ENCODE measurements around the gene UPF1. TPM values are rescaled to one million over a fixed set of nuclear protein-coding genes. Genes with fewer than 3 reads are reported as not detected.

The UPF1 gene
- total and polyA plus RNA-seq, 2 of the 13 experiments (the other 11 are each of a cell fraction or from before 2014, with no cell fraction given), result 16.9 to 41.8 TPM

DNA sequence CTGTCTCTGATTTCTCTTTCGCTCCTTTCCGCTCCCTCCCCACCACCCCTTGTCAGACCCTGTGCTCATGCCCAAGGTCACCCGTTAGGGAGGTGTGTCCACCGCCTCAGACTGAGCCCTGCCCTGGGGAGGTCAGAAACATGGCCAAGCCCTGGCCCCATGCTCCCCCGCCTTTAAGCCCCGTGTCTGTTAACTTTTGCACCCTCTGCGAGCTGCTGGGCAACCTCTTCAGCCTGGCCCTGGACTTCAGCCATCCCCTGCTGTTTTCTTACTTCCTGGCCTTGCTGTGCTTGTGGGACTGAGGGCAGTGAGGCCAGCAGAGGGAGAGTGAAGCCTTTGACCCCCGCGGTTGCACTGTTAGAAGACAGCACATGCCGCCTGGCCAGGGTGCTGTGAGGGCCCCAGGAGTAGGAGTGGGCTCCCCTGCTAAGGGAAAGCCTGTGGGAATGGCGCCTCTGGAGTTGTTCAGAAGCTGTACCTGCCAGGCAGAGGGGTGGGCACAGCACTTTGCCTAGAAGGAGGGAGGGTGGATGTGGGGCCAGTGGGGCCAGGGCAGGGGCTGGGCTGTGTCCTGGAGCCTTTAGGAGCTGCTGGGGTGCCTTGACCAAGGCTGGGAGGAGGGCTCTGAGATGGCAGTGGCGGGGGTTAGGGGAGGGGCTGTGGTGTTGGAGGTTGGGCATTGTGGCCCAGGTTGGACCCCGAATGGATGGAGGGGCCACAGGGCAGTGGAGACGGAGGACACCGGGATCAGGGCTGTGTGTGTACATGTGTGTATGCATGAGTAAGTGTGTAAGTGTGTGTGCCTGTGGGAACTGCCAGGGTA is 7.9 kb downstream of the UPF1 start (continued):
- TF ChIP-seq MTF2 (CRISPR knock-in tag; IDR thresholded peaks at IDR 0.05; ENCODE audit: borderline replicate concordance), result peak; percentile 37; the same call in 1 of the 2 replicates
- TF ChIP-seq ZNF740 (CRISPR knock-in tag; IDR thresholded peaks at IDR 0.05), result no peak
- TF ChIP-seq ZNF891 (CRISPR knock-in tag; IDR thresholded peaks at IDR 0.05), result no peak; the same call in 1 of the 2 replicates
- no peak for TF ChIP-seq MAFK (conservative IDR thresholded peaks at IDR 0.05 in 1 of 2, IDR thresholded peaks at IDR 0.05 in 1 of 2; ENCODE audit: low read length in 2 of 2)
- no peak for TF ChIP-seq ZFP62 (CRISPR knock-in tag; IDR thresholded peaks at IDR 0.05)
- TF ChIP-seq JUN (CRISPR knock-in tag; IDR thresholded peaks at IDR 0.05), result no peak
- TF ChIP-seq ZNF512 (CRISPR knock-in tag; IDR thresholded peaks at IDR 0.05), result 0 out of 2 replicates have a peak, but pooled peaks have one; percentile 32
- peak; percentile 80; the same call in 1 of the 2 replicates for TF ChIP-seq ZNF709 (CRISPR knock-in tag; IDR thresholded peaks at IDR 0.05)
- no peak for TF ChIP-seq ZFP1 (CRISPR knock-in tag; IDR thresholded peaks at IDR 0.05)
- peak; percentile 41; the same call in 1 of the 2 replicates for TF ChIP-seq ZNF503 (CRISPR knock-in tag; IDR thresholded peaks at IDR 0.05)
- TF ChIP-seq, protein P1, sequence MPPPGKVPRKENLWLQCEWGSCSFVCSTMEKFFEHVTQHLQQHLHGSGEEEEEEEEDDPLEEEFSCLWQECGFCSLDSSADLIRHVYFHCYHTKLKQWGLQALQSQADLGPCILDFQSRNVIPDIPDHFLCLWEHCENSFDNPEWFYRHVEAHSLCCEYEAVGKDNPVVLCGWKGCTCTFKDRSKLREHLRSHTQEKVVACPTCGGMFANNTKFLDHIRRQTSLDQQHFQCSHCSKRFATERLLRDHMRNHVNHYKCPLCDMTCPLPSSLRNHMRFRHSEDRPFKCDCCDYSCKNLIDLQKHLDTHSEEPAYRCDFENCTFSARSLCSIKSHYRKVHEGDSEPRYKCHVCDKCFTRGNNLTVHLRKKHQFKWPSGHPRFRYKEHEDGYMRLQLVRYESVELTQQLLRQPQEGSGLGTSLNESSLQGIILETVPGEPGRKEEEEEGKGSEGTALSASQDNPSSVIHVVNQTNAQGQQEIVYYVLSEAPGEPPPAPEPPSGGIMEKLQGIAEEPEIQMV (CRISPR knock-in tag; IDR thresholded peaks at IDR 0.05; ENCODE audit: low read depth), result peak; percentile 85
- no peak for TF ChIP-seq ATRX (CRISPR knock-in tag; IDR thresholded peaks at IDR 0.05; ENCODE audit: borderline replicate concordance)
- TF ChIP-seq POGZ (CRISPR knock-in tag; IDR thresholded peaks at IDR 0.05), result peak; percentile 68; the same call in 1 of the 2 replicates
- peak; percentile 29; the same call in 1 of the 2 replicates for TF ChIP-seq ZNF547 (CRISPR knock-in tag; IDR thresholded peaks at IDR 0.05)
- TF ChIP-seq ZNF749 (CRISPR knock-in tag; IDR thresholded peaks at IDR 0.05; ENCODE audit: borderline replicate concordance), result no peak
- no peak for TF ChIP-seq RORA (CRISPR knock-in tag; IDR thresholded peaks at IDR 0.05)
- TF ChIP-seq RBFOX2 (IDR thresholded peaks at IDR 0.05; ENCODE audit: low read depth, low read length), result no peak
- TF ChIP-seq ARNTL (CRISPR knock-in tag; IDR thresholded peaks at IDR 0.05), result peak; percentile 96
- peak; percentile 66; the same call in 1 of the 2 replicates for TF ChIP-seq DMAP1 (CRISPR knock-in tag; IDR thresholded peaks at IDR 0.05)
- peak; percentile 96 for TF ChIP-seq ZNF792 (CRISPR knock-in tag; IDR thresholded peaks at IDR 0.05)
- no peak; the same call in 1 of the 2 replicates for TF ChIP-seq MED13 (CRISPR knock-in tag; IDR thresholded peaks at IDR 0.05)
- TF ChIP-seq MLLT10 (CRISPR knock-in tag; IDR thresholded peaks at IDR 0.05), result no peak
- TF ChIP-seq, protein P2, sequence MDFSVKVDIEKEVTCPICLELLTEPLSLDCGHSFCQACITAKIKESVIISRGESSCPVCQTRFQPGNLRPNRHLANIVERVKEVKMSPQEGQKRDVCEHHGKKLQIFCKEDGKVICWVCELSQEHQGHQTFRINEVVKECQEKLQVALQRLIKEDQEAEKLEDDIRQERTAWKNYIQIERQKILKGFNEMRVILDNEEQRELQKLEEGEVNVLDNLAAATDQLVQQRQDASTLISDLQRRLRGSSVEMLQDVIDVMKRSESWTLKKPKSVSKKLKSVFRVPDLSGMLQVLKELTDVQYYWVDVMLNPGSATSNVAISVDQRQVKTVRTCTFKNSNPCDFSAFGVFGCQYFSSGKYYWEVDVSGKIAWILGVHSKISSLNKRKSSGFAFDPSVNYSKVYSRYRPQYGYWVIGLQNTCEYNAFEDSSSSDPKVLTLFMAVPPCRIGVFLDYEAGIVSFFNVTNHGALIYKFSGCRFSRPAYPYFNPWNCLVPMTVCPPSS (IDR thresholded peaks at IDR 0.05), result no peak

Data from HepG2 (cell line).